A375 (cell line): ENCODE results near the gene ASCL3. TPM values are rescaled to one million over a fixed set of nuclear protein-coding genes. Genes with fewer than 3 reads are reported as not detected.

Experiments
- small RNA-seq: library from RNA; depleted of rRNA; stranded (forward); fragments of <200 nt; gene quantifications from one replicate; pipeline ENCODE3, GENCODE V24; 2014
- total RNA-seq: library from RNA; depleted of rRNA; stranded (reverse); fragments of >200 nt; shearing (Covaris generic); gene quantifications from 2 replicates; pipeline ENCODE4 v1.2.3, GENCODE V29; 2014; rRNA removed

ASCL3 gene
- total RNA-seq = not detected in 2 replicates

GRCh38 chr11:8942518-8943066 is at the start of gene ASCL3:
TSS of gene ASCL3 (minus strand) at chr11:8943016. CDS start at chr11:8938161, 4,855 bp downstream.

GRCh38 chr11:8964324-8965320 is 21.8 kb upstream of the ASCL3 start, which contains the start of gene TMEM9B:
TSS of gene TMEM9B (minus strand) at chr11:8964442. CDS start at chr11:8964313, 129 bp downstream.

GRCh38 chr11:8932564-8933180 is 10.1 kb downstream of the ASCL3 start, which contains the start of gene C11orf16:
TSS of gene C11orf16 (minus strand) at chr11:8932947. CDS start at chr11:8932308, 639 bp downstream.

GRCh38 chr11:8911029-8911823 is 31.6 kb downstream of the ASCL3 start, which contains the start of gene AKIP1:
TSS of gene AKIP1 (plus strand) at chr11:8911189. CDS start at chr11:8911450, 261 bp downstream.

Small RNA genes within 50 kb of the gene (small RNA-seq; reads per million reads assigned to genes)
- not detected for gene RF00019

Other genes with a start within 250 kb of the ASCL3 start
- 28.4 and 33.1 TPM in 2 replicates for gene AKIP1, start 31.8 kb downstream of the ASCL3 start, total RNA-seq
- gene C11orf16, start 10.1 kb downstream of the ASCL3 start, total RNA-seq = not detected in 2 replicates
- gene TMEM9B, start 21.4 kb upstream of the ASCL3 start, total RNA-seq = 14.2 and 20.0 TPM in 2 replicates
- gene NRIP3, start 61.0 kb upstream of the ASCL3 start, total RNA-seq = 2.6 and 3.1 TPM in 2 replicates
- gene SCUBE2, start 148.6 kb upstream of the ASCL3 start, total RNA-seq = not detected in 2 replicates